ENCODE results near the gene HOXC6.

DNA sequence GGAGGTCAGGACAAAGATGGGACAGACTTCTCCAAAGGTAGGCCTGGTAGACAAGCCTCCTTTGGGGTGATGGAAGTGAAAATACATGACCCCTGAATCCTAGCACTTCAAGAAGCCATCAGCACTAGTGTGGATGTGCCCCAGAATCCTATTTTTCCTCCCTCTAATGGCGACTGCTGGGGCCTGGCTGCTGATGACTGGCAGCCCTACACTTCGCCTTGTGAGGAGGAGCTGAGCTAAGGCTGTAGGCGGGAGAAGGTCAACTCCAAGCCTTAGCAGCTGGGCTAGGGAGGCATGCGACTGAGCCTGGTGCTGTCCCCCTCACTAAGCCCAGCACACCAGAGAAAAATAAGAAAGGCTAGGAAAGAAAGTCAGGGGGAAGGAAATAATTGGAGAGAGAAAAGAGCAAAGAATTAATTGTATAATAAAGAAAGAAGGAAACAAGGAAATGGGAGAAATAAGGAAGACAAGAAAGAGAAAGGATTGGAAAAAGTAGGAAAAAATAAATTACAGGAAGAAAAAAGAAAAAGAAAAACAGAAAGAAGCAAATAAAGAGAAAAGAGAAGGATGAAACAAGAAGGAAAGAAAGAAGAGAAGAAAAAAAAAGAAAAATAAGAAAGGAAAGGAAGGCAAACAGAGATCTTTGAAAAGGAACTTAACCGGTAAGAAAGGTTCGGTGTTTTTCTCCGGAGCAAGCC is 48.0 kb upstream of the HOXC6 start:
- TF ChIP-seq PPARA (CRISPR knock-in tag; IDR thresholded peaks at IDR 0.05; ENCODE audit: borderline replicate concordance) (no peak), ZFP3 (CRISPR knock-in tag; IDR thresholded peaks at IDR 0.05) (no peak)
- TF ChIP-seq, protein P1, sequence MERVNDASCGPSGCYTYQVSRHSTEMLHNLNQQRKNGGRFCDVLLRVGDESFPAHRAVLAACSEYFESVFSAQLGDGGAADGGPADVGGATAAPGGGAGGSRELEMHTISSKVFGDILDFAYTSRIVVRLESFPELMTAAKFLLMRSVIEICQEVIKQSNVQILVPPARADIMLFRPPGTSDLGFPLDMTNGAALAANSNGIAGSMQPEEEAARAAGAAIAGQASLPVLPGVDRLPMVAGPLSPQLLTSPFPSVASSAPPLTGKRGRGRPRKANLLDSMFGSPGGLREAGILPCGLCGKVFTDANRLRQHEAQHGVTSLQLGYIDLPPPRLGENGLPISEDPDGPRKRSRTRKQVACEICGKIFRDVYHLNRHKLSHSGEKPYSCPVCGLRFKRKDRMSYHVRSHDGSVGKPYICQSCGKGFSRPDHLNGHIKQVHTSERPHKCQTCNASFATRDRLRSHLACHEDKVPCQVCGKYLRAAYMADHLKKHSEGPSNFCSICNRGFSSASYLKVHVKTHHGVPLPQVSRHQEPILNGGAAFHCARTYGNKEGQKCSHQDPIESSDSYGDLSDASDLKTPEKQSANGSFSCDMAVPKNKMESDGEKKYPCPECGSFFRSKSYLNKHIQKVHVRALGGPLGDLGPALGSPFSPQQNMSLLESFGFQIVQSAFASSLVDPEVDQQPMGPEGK (CRISPR knock-in tag; IDR thresholded peaks at IDR 0.05; ENCODE audit: borderline replicate concordance): no peak

All from SK-N-SH treated with all-trans-retinoic acid at 6 μM for 48 hours (cell line).